Lung (tissue), 12 donors: Measurements from ENCODE around the gene TMEM63A. TPM values are rescaled to one million over a fixed set of nuclear protein-coding genes. Genes with fewer than 3 reads are reported as not detected.

Source experiments
- ATAC-seq: fragments of 200-7000 bp; cut with Tn5 transposase; one replicate; pipeline ENCODE4 v1.9.1; 2020; ENCODE audit warnings: moderate number of reproducible peaks; ENCODE audit not compliant: insufficient read depth, low FRiP score
- DNase-seq, 3 donors: peaks; one replicate each; pipeline ENCODE4 v3.0.0-alpha.2; 2013 to 2017
- H3K27ac ChIP-seq, 2 donors: one replicate each; pipeline ENCODE4 v1.5.1; 2013; ENCODE audit warnings: mild to moderate bottlenecking in 2 of 2, moderate library complexity in 2 of 2, control low read depth in 1 of 2, inconsistent platforms in 1 of 2, low read depth in 1 of 2, low read length in 1 of 2
- H3K27me3 ChIP-seq, 3 donors: one replicate each; pipeline ENCODE4 v1.5.1; 2013; ENCODE audit warnings: low read length in 2 of 3; ENCODE audit not compliant: control insufficient read depth in 3 of 3, insufficient read depth in 3 of 3
- H3K36me3 ChIP-seq, 4 donors: one replicate each; pipeline ENCODE4 v1.5.1; 2013; ENCODE audit warnings: low read length in 4 of 4, mild to moderate bottlenecking in 1 of 4, moderate library complexity in 1 of 4; ENCODE audit not compliant: control insufficient read depth in 4 of 4, insufficient read depth in 4 of 4
- H3K4me1 ChIP-seq, 5 donors: one replicate each; pipeline ENCODE4 v1.5.1; 2013; ENCODE audit warnings: low read length in 5 of 5, mild to moderate bottlenecking in 2 of 5, moderate library complexity in 1 of 5; ENCODE audit not compliant: control insufficient read depth in 5 of 5, insufficient read depth in 5 of 5
- H3K4me3 ChIP-seq: one replicate; pipeline ENCODE4 v1.5.1; 2013; ENCODE audit warnings: mild to moderate bottlenecking, control low read depth, moderate library complexity
- H3K9ac ChIP-seq, 2 donors: one replicate each; pipeline ENCODE4 v1.5.1; 2013; ENCODE audit warnings: low read length in 2 of 2, control low read depth in 1 of 2; ENCODE audit not compliant: insufficient read depth in 1 of 2
- H3K9me3 ChIP-seq, 4 donors: one replicate each; pipeline ENCODE4 v1.5.1; 2013; ENCODE audit warnings: low read length in 3 of 4, mild to moderate bottlenecking in 1 of 4, moderate library complexity in 1 of 4; ENCODE audit not compliant: control insufficient read depth in 4 of 4, insufficient read depth in 3 of 4
- CTCF ChIP-seq: IDR thresholded peaks from 2 replicates; pipeline ENCODE4 v1.5.1; 2012; ENCODE audit warnings: mild to moderate bottlenecking; ENCODE audit errors: control extremely low read depth, extremely low read depth
- WGBS, 2 donors: extraction: QIAGEN DNeasy Blood & Tissue Kit; methylation state at CpG; one replicate each; pipeline ENCODE4 v1.1.7; 2013; 5-methylcytosine and 5-hydroxymethylcytosine counted together
- polyA plus RNA-seq, 2 donors: library from polyadenylated mRNA; stranded (reverse); fragments of 200-250 nt; gene quantifications; one replicate each; pipeline ENCODE4 v1.2.1, GENCODE V29; 2013
- total RNA-seq, 2 donors: library from RNA; depleted of rRNA in 1 of 2; stranded (reverse); fragments of >200 nt in 1 of 2; gene quantifications; one replicate each; pipeline ENCODE4 v1.2.1, GENCODE V29; 2014 to 2021
- donor health status: control.
- donor health status: control.
- donor health status: Bipolar disorder and iron deficiency.
- donor health status: healthy.
- donor health status: DM: yes; HTN: yes; CAD: no.

The TMEM63A gene
- total and polyA plus RNA-seq, 4 donors = 26.1 to 108 (median 73.1) TPM

- Histone ChIP-seq H3K9ac (no peak overlapping the region), H3K9me3 (no peaks in the 10 kb centered on the region), H3K27me3 (no peaks in the 10 kb centered on the region), H3K4me3 (no peak overlapping the region), H3K27ac (no peak overlapping the region), H3K4me1 (peaks cover 0 to 47% (median 4%) of the 10 kb centered on the region in 5 donors), H3K36me3 (peaks cover 0 to 61% (median 48%) of the 10 kb centered on the region in 4 donors)
- WGBS, 2 donors = 73 to 85% methylated on average over 10 to 13 of the region's 13 CpGs
- peak; percentile 18 for TF ChIP-seq CTCF
- DNase-seq = peak; percentile 82 to 90 (median 85)
- peak; percentile 74 for ATAC-seq
These were observed 36.5 kb downstream of the TMEM63A start for GRCh38 chr1:225845571-225846259.

GRCh38 chr1:225845097-225845496 is 37.1 kb downstream of the TMEM63A start:
- peaks cover 0 to 61% (median 51%) of the 10 kb centered on the region in 4 donors for H3K36me3 ChIP-seq
- no peak overlapping the region for H3K27ac ChIP-seq
- WGBS, 2 donors = 90 to 91% methylated on average over 14 of the region's 14 CpGs
- no peak for ATAC-seq
- H3K4me3 ChIP-seq = no peak overlapping the region
- no peaks in the 10 kb centered on the region for H3K9me3 ChIP-seq
- TF ChIP-seq CTCF = no peak
- DNase-seq = no peak
- peaks cover 0 to 42% (median 4%) of the 10 kb centered on the region in 5 donors for H3K4me1 ChIP-seq
- no peak overlapping the region for H3K9ac ChIP-seq
- no peaks in the 10 kb centered on the region for H3K27me3 ChIP-seq

GRCh38 chr1:225844236-225845061 is 37.7 kb downstream of the TMEM63A start:
- H3K4me3 ChIP-seq = no peak overlapping the region
- 88 to 92% methylated on average over 18 of the region's 18 CpGs for WGBS, 2 donors
- H3K9me3 ChIP-seq = no peaks in the 10 kb centered on the region
- DNase-seq = no peak
- ATAC-seq = no peak
- H3K27me3 ChIP-seq = no peaks in the 10 kb centered on the region
- no peak for TF ChIP-seq CTCF
- H3K4me1 ChIP-seq = peaks cover 0 to 35% (median 4%) of the 10 kb centered on the region in 5 donors
- no peak overlapping the region for H3K9ac ChIP-seq
- peak overlapping the region in 1 of 2 donors; percentile 5 for H3K27ac ChIP-seq
- peaks cover 0 to 62% (median 55%) of the 10 kb centered on the region in 4 donors for H3K36me3 ChIP-seq
